GM12878 (cell line): Measurements from ENCODE around the gene ZNF799. TPM values are rescaled to one million over a fixed set of nuclear protein-coding genes. Genes with fewer than 3 reads are reported as not detected.

Experiments
- ATAC-seq: fragments of 200-7000 bp; cut with Tn5 transposase; 3 replicates; pipeline ENCODE4 v1.9.1; 2020; ENCODE audit warnings: mild to moderate bottlenecking, moderate library complexity
- Bru-seq: library from RNA; stranded (reverse); fragments of 400-500 nt; gene quantifications from one replicate; lab custom pipeline; 2021; lab: Mats Ljungman, UMichigan
- BruChase-seq, 2 experiments: library from RNA; stranded (reverse); fragments of 400-500 nt; gene quantifications; one replicate each; lab custom pipeline; 2021; lab: Mats Ljungman, UMichigan
- BruUV-seq: library from RNA; stranded (reverse); fragments of 400-500 nt; replicated peaks from 2 replicates; lab custom pipeline; 2021; lab: Mats Ljungman, UMichigan
- CTCF ChIA-PET: fragments of 300-600 bp; sonication (Branson Sonifier 250); formaldehyde crosslinking; extraction: SDS; loops from one replicate; lab custom pipeline; 2021; ENCODE audit warnings: inconsistent platforms; lab: Yijun Ruan, JAX
- POLR2A ChIA-PET: fragments of 350-600 bp; formaldehyde crosslinking; extraction: SDS; loops from one replicate; lab custom pipeline; 2021; ENCODE audit warnings: inconsistent platforms; lab: Charles Lee
- RAD21 ChIA-PET: fragments of 300-600 bp; sonication (Branson Sonifier 250); formaldehyde crosslinking; loops from one replicate; lab custom pipeline; 2023; ENCODE audit warnings: antibody characterized with exemption; ENCODE audit not compliant: unreplicated experiment; lab: Charles Lee
- SMC1A ChIA-PET: fragments of 300-600 bp; sonication (Branson Sonifier 250); formaldehyde crosslinking; loops from one replicate; lab custom pipeline; 2023; ENCODE audit not compliant: unreplicated experiment, uncharacterized antibody; lab: Charles Lee
- DNase-seq: peaks from one replicate; pipeline ENCODE4 v3.0.0-alpha.2; 2011; ENCODE audit warnings: low read depth, low spot score
- FAIRE-seq: peaks from 3 replicates; lab custom pipeline; 2011; peaks lifted over from hg19 to GRCh38; lab: Jason Lieb, UNC
- H2AFZ ChIP-seq: 2 replicates; pipeline ENCODE4 v1.6.0; 2011; ENCODE audit warnings: low read depth, low read length, control low read depth; ENCODE audit not compliant: control insufficient read depth
- H3K27ac ChIP-seq: 2 replicates; pipeline ENCODE4 v1.5.1; 2011; ENCODE audit warnings: control low read depth; ENCODE audit not compliant: control insufficient read depth, insufficient read depth
- H3K27me3 ChIP-seq, 2 experiments: replicated peaks in 1 of 2; 2 replicates each; pipeline versions ENCODE4 v1.6.0 to v1.6.1; 2011; ENCODE audit warnings: low read length in 1 of 2; ENCODE audit not compliant: control insufficient read depth in 2 of 2, insufficient read depth in 2 of 2
- H3K36me3 ChIP-seq, 2 experiments: 2 replicates each; pipeline ENCODE4 v1.5.1; 2011; ENCODE audit warnings: low read length in 1 of 2; ENCODE audit not compliant: control insufficient read depth in 2 of 2, insufficient read depth in 2 of 2
- H3K4me1 ChIP-seq: 2 replicates; pipeline ENCODE4 v1.6.1; 2011; ENCODE audit warnings: mild to moderate bottlenecking, low read length, moderate library complexity, mixed read lengths; ENCODE audit not compliant: control insufficient read depth, insufficient read depth
- H3K4me2 ChIP-seq: 2 replicates; pipeline ENCODE4 v1.6.0; 2011; ENCODE audit warnings: control low read depth; ENCODE audit not compliant: control insufficient read depth, insufficient read depth
- H3K4me3 ChIP-seq: fragments of 200-600 bp; sonication (generic); 2 replicates; pipeline ENCODE4 v1.5.1; 2016
- H3K79me2 ChIP-seq: 2 replicates; pipeline ENCODE4 v1.6.0; 2011; ENCODE audit warnings: low read length; ENCODE audit not compliant: control insufficient read depth, insufficient read depth
- H3K9ac ChIP-seq: 2 replicates; pipeline ENCODE4 v1.8.0; 2011; ENCODE audit warnings: low read length, control low read depth, mixed read lengths; ENCODE audit not compliant: control insufficient read depth, insufficient read depth
- H3K9me3 ChIP-seq: replicated peaks from 3 replicates; pipeline ENCODE4 v1.5.1; 2011; ENCODE audit warnings: mild to moderate bottlenecking, low read length; ENCODE audit not compliant: control insufficient read depth, insufficient read depth
- H4K20me1 ChIP-seq: 2 replicates; pipeline ENCODE4 v1.6.0; 2011; ENCODE audit not compliant: control insufficient read depth, insufficient read depth
- BACH1 ChIP-seq: fragments of 450-650 bp; IDR thresholded peaks from 2 replicates; pipeline ENCODE4 v1.6.1; 2017; ENCODE audit warnings: mild to moderate bottlenecking, borderline replicate concordance
- KDM1A ChIP-seq: fragments of 200-600 bp; sonication (generic); IDR thresholded peaks from 2 replicates; pipeline ENCODE4 v1.6.1; 2016; ENCODE audit warnings: borderline replicate concordance
- LARP7 ChIP-seq: fragments of 450-650 bp; IDR thresholded peaks from 2 replicates; pipeline ENCODE4 v1.6.1; 2017; ENCODE audit warnings: mild to moderate bottlenecking
- MXI1 ChIP-seq: fragments of 150-350 bp; IDR thresholded peaks from 2 replicates; pipeline ENCODE4 v1.6.1; 2011; ENCODE audit warnings: low read depth, mild to moderate bottlenecking, inconsistent platforms, low read length, improper control_type of control experiment
- NR2F1 ChIP-seq: fragments of 450-650 bp; conservative IDR thresholded peaks from 2 replicates; pipeline ENCODE4 v1.6.1; 2017; ENCODE audit warnings: mild to moderate bottlenecking
- SUPT20H ChIP-seq: IDR thresholded peaks from 2 replicates; pipeline ENCODE4 v1.6.1; 2011; ENCODE audit warnings: low read depth, mild to moderate bottlenecking, low read length, moderate library complexity, borderline replicate concordance; ENCODE audit not compliant: control insufficient read depth
- SUZ12 ChIP-seq: fragments of 200-600 bp; sonication (generic); IDR thresholded peaks from one replicate; pipeline ENCODE4 v1.6.1; 2018; ENCODE audit warnings: antibody characterized with exemption, mild to moderate bottlenecking; ENCODE audit not compliant: unreplicated experiment
- ZNF384 ChIP-seq: IDR thresholded peaks from 2 replicates; pipeline ENCODE4 v1.6.1; 2012; ENCODE audit warnings: low read depth, mild to moderate bottlenecking, low read length, improper control_type of control experiment, borderline replicate concordance
- WGBS: methylation state at CpG from one replicate; pipeline ENCODE4 v1.1.6; 2016; ENCODE audit warnings: low lambda C conversion rate; ENCODE audit not compliant: insufficient replicate concordance, insufficient coverage; ENCODE audit errors: missing lambda C conversion rate; 5-methylcytosine and 5-hydroxymethylcytosine counted together
- in situ Hi-C: fragments of 300-500 bp; cut with MboI; formaldehyde crosslinking; loops from 9 replicates; pipeline ENCODE4 v1.14.3; 2018; ENCODE audit warnings: mixed read lengths
- intact Hi-C: fragments of 100-400 bp; cut with micrococcal nuclease; formaldehyde crosslinking; loops from one replicate; pipeline ENCODE4 v1.14.2; 2022; ENCODE audit not compliant: unreplicated experiment
- long read RNA-seq, 2 experiments: library from polyadenylated mRNA; unstranded; transcript quantifications; one replicate each; pipeline ENCODE4 v2.0.0, GENCODE V29; 2019 to 2020
- polyA minus RNA-seq, 3 experiments: library from RNA; depleted of rRNA, polyadenylated mRNA; stranded (reverse); fragments of >200 nt; gene quantifications; 2 replicates each; pipeline ENCODE4 v1.2.3, GENCODE V29; 2011
- polyA plus RNA-seq, 11 experiments: library from polyadenylated mRNA; depleted of rRNA in 4 of 11; unstranded in 6 of 11; stranded (reverse) in 5 of 11; fragments of >200 nt; fragmentation: Nextera tagmentation in 4 of 11; fragmentation: Illumina TruSeq in 1 of 11; extraction: Ambion mirVana in 4 of 11; extraction: Trizol in 1 of 11; gene quantifications; 1 replicate in 1 of 11; 2 replicates in 10 of 11; pipeline versions ENCODE4 v1.2.1 to v1.2.3, GENCODE V29; 2011 to 2016; ENCODE audit warnings: inconsistent platforms in 2 of 11, missing spikeins in 2 of 11, low read depth in 1 of 11
- total RNA-seq, 4 experiments: library from RNA; depleted of rRNA in 3 of 4; stranded (reverse); fragments of >200 nt in 3 of 4; fragmentation: Illumina TruSeq in 1 of 4; extraction: Trizol in 1 of 4; gene quantifications; 2 replicates each; pipeline versions ENCODE4 v1.2.1 to v1.2.3, GENCODE V29; 2013 to 2021
- TF ChIP-seq, protein P1 (sequence below): fragments of 150-350 bp; IDR thresholded peaks from 2 replicates; pipeline ENCODE4 v1.6.1; 2014; ENCODE audit warnings: mild to moderate bottlenecking, low read depth, low read length
- TF ChIP-seq, protein P2 (sequence below): fragments of 150-350 bp; IDR thresholded peaks from 2 replicates; pipeline ENCODE4 v1.6.1; 2016; ENCODE audit warnings: low read depth, low read length

The ZNF799 gene
- 25.5 and 27.5 TPM in 2 replicates for total RNA-seq (2013; cell fraction: nucleolus; rRNA removed)
- total RNA-seq (2014; rRNA removed), result 3.2 and 4.3 TPM in 2 replicates
- total RNA-seq (2014; rRNA removed; fragmentation: Illumina TruSeq; extraction: Trizol), result 4.5 and 4.7 TPM in 2 replicates
- 3.1 and 3.5 TPM in 2 replicates for total RNA-seq (2021)
- 1.7 TPM for polyA plus RNA-seq (2011; ENCODE audit: low read depth)
- 9.2 and 13.8 TPM in 2 replicates for polyA plus RNA-seq (2011; rRNA removed)
- polyA plus RNA-seq (2011; cell fraction: cytosol; rRNA removed), result 3.3 and 3.7 TPM in 2 replicates
- polyA plus RNA-seq (2011; cell fraction: nucleus; rRNA removed), result 7.8 and 8.7 TPM in 2 replicates
- 2.3 and 2.7 TPM in 2 replicates for polyA plus RNA-seq (2012)
- polyA plus RNA-seq (2014; fragmentation: Illumina TruSeq; extraction: Trizol), result 2.5 and 2.6 TPM in 2 replicates
- polyA plus RNA-seq (2014; fragmentation: Nextera tagmentation; extraction: Ambion mirVana), result 1 to 10 TPM; 1.5 to 2.0 TPM
- 2.1 and 2.3 TPM in 2 replicates for polyA plus RNA-seq (2014; rRNA removed)
- polyA plus RNA-seq (2016; fragmentation: Nextera tagmentation; extraction: Ambion mirVana), result 1 to 10 TPM; 2.9 to 3.3 TPM
- polyA minus RNA-seq (2011; rRNA and poly(A)+ RNA removed), result 9.7 and 14.0 TPM in 2 replicates
- polyA minus RNA-seq (2011; cell fraction: cytosol; rRNA and poly(A)+ RNA removed), result 3.5 and 4.8 TPM in 2 replicates
- 10.4 and 12.6 TPM in 2 replicates for polyA minus RNA-seq (2011; cell fraction: nucleus; rRNA and poly(A)+ RNA removed)
- Bru-seq, nascent RNA, result percentile 83 among the genes with signal in this experiment
- BruChase-seq, experiment 1, labeled RNA remaining after a 6-hour chase, result percentile 81 among the genes with signal in this experiment
- percentile 86 among the genes with signal in this experiment for BruChase-seq, experiment 2, labeled RNA remaining after a 2-hour chase
- long read RNA-seq, experiment 1, partial matches to known transcripts, result 0 of 5 reads
- long read RNA-seq, experiment 1, other reads (novel, unspliced or antisense), result 0 of 5 reads
- long read RNA-seq, experiment 2, full-length matches to known transcripts, result 65 of 73 reads
- long read RNA-seq, experiment 2, partial matches to known transcripts, result 1 of 73 reads
- long read RNA-seq, experiment 2, other reads (novel, unspliced or antisense), result 7 of 73 reads

DNA sequence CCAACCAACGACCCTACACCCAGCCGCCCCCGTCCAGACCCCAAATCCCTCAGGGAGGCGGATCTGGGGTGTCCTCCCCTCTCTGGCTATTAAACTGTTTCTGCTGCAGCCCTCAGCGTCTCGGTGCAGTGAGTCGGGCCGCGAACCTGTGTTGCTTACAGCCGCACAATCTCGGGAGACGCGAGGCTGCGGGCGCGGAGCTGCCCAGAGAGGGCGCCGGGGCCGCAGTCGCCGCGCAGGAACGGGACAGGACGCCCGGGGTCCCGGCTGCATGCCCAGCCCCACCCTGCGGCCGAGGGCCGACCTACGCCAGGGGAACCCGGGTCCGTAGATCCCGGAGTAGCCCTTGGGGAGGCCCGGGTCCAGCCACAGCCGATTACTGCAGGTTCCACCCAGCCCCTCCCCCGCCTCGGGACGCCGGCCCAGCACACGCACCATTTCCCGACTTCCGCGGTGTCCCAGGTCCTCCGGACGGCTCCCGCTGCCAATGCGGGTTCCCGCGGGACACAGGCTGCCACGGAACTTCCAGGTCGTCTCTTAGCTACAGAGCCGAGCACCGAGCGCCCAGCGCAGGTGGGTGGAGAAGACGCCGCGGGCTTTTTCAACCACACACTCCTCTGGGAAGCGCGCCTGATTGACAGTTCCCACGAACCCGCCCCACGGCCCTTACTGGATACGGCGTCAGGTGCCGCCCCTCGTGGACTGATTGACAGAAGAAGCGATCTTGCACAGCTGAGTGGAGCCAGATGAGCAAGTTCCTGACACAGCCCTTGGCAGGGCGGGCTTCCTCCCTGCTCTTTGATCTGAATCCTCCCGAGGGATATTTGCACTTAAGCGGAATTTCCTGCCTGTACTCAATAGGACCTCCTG lies at the start of gene ZNF799:
TSS of gene ZNF799 (minus strand) at position 639 of the 870 bp plus-strand sequence. CDS start at position 438, 201 bp downstream.
- Histone ChIP-seq H3K4me3 (peak within 1 kb of the TSS; percentile 96), H3K9me3 (peaks cover 3% of the 10 kb centered on the region; the same call in 1 of the 3 replicates), H3K9ac (peak within 1 kb of the TSS; percentile 82), H3K27ac (peak within 1 kb of the TSS; percentile 68), H3K79me2 (peaks cover 5% of the 10 kb centered on the region), H3K4me1 (no peaks in the 10 kb centered on the region), H2AFZ (peak within 1 kb of the TSS; percentile 78), H3K4me2 (peak within 1 kb of the TSS; percentile 87), H4K20me1 (no peaks in the 10 kb centered on the region), H3K27me3 (no peaks in the 10 kb centered on the region), H3K36me3 (no peaks in the 10 kb centered on the region)
- peak; percentile 98 for FAIRE-seq
- ChIA-PET CTCF (interaction anchor here (0.6 kb wide), 1 partner anchor 436 kb away, joined by 3 read pairs; the partner anchor contains the start of gene ZNF763), RAD21 (interaction anchor here (0.7 to 1.1 kb wide), 3 partner anchors 38 to 68 kb away, joined by 3 to 6 read pairs (median 3); partner anchors contain the start of gene ZNF563), POLR2A (interaction anchor here (0.7 kb wide), 1 partner anchor 263 kb away, joined by 8 read pairs; no protein-coding TSS in a partner anchor), SMC1A (no interaction called here)
- WGBS, result 1% methylated on average over 63 of the region's 71 CpGs
- in situ Hi-C loops, result no loop called here
- TSS peak; percentile 60 for BruUV-seq
- intact Hi-C loops, result loop anchor here (2.0 kb wide), 2 partner anchors 40 to 150 kb away; partner anchors contain the start of genes ZNF443 and ZNF564
- DNase-seq, result peak; percentile 81
- peak; percentile 96 for ATAC-seq
- TF ChIP-seq ZNF384 (no peak), SUZ12 (no peak), BACH1 (peak; percentile 49; the same call in 1 of the 2 replicates), LARP7 (0 out of 2 replicates have a peak, but pooled peaks have one; percentile 67), MXI1 (peak; percentile 52; the same call in 1 of the 2 replicates), KDM1A (no peak), NR2F1 (peak; percentile 14; the same call in 1 of the 2 replicates), SUPT20H (no peak)
- TF ChIP-seq, protein P1, sequence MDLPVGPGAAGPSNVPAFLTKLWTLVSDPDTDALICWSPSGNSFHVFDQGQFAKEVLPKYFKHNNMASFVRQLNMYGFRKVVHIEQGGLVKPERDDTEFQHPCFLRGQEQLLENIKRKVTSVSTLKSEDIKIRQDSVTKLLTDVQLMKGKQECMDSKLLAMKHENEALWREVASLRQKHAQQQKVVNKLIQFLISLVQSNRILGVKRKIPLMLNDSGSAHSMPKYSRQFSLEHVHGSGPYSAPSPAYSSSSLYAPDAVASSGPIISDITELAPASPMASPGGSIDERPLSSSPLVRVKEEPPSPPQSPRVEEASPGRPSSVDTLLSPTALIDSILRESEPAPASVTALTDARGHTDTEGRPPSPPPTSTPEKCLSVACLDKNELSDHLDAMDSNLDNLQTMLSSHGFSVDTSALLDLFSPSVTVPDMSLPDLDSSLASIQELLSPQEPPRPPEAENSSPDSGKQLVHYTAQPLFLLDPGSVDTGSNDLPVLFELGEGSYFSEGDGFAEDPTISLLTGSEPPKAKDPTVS, result no peak
- TF ChIP-seq, protein P2, sequence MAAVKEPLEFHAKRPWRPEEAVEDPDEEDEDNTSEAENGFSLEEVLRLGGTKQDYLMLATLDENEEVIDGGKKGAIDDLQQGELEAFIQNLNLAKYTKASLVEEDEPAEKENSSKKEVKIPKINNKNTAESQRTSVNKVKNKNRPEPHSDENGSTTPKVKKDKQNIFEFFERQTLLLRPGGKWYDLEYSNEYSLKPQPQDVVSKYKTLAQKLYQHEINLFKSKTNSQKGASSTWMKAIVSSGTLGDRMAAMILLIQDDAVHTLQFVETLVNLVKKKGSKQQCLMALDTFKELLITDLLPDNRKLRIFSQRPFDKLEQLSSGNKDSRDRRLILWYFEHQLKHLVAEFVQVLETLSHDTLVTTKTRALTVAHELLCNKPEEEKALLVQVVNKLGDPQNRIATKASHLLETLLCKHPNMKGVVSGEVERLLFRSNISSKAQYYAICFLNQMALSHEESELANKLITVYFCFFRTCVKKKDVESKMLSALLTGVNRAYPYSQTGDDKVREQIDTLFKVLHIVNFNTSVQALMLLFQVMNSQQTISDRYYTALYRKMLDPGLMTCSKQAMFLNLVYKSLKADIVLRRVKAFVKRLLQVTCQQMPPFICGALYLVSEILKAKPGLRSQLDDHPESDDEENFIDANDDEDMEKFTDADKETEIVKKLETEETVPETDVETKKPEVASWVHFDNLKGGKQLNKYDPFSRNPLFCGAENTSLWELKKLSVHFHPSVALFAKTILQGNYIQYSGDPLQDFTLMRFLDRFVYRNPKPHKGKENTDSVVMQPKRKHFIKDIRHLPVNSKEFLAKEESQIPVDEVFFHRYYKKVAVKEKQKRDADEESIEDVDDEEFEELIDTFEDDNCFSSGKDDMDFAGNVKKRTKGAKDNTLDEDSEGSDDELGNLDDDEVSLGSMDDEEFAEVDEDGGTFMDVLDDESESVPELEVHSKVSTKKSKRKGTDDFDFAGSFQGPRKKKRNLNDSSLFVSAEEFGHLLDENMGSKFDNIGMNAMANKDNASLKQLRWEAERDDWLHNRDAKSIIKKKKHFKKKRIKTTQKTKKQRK, result no peak; the same call in 1 of the 2 replicates
